Activated naive CD8-positive, alpha-beta T cell treated with anti-CD3 and anti-CD28 coated beads, Interleukin-2, amount 50 U/mL, for 24 hours (primary cell): ENCODE results near the gene RALGAPA1.

ENCODE experiments used
- ATAC-seq: fragments of 150-1000 bp; cut with Tn5 transposase; one replicate; pipeline ENCODE4 v1.10.0; 2021
- DNase-seq: peaks from one replicate; pipeline ENCODE4 v3.0.0; 2021
- H3K27ac Mint-ChIP-seq: one replicate; pipeline ENCODE4 v1.8.0; 2021; ENCODE audit warnings: mild to moderate bottlenecking, mixed read lengths
- H3K27me3 Mint-ChIP-seq: one replicate; pipeline ENCODE4 v1.8.0; 2021; ENCODE audit warnings: mixed read lengths
- H3K36me3 Mint-ChIP-seq: one replicate; pipeline ENCODE4 v1.8.0; 2021; ENCODE audit warnings: low read depth, mixed read lengths
- H3K4me1 Mint-ChIP-seq: one replicate; pipeline ENCODE4 v1.8.0; 2021; ENCODE audit warnings: mixed read lengths
- H3K4me3 Mint-ChIP-seq: one replicate; pipeline ENCODE4 v1.8.0; 2021; ENCODE audit warnings: mild to moderate bottlenecking, moderate library complexity, mixed read lengths
- H3K9me3 Mint-ChIP-seq: one replicate; pipeline ENCODE4 v1.8.0; 2021; ENCODE audit warnings: mixed read lengths

Gene RALGAPA1

GRCh38 chr14:35526962-35527361 is 282.1 kb downstream of the RALGAPA1 start:
- Mint-ChIP-seq H3K27me3 (peaks cover 38% of the 10 kb centered on the region), H3K36me3 (no peaks in the 10 kb centered on the region), H3K4me1 (no peaks in the 10 kb centered on the region), H3K27ac (no peak overlapping the region), H3K4me3 (no peak overlapping the region), H3K9me3 (no peaks in the 10 kb centered on the region)
- ATAC-seq, result no peak
- DNase-seq, result no peak

DNA sequence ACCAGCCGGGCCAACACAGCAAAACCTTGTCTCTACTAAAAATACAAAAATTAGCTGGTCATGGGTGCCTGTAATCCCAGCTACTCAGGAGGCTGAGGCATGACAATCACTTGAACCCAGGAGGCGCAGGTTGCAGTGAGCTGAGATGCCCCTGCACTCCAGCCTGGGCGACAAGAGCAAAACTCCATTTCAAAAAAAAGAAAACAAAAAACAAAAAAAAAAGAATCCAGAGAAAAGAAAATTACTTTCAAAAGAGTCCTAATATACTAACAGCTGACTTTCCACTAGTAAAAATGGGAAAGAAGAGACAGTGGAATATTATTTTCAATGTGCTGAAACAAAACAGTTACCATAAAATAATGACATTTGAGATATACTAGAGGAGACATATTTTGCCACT is 283.4 kb downstream of the RALGAPA1 start:
- Mint-ChIP-seq H3K36me3 (no peaks in the 10 kb centered on the region), H3K27ac (no peak overlapping the region), H3K9me3 (no peaks in the 10 kb centered on the region), H3K4me1 (no peaks in the 10 kb centered on the region), H3K27me3 (peaks cover 31% of the 10 kb centered on the region), H3K4me3 (no peak overlapping the region)
- ATAC-seq (no peak), DNase-seq (no peak)

- H3K27ac Mint-ChIP-seq, result no peak overlapping the region
- H3K4me1 Mint-ChIP-seq, result no peaks in the 10 kb centered on the region
- no peak overlapping the region for H3K4me3 Mint-ChIP-seq
- no peaks in the 10 kb centered on the region for H3K9me3 Mint-ChIP-seq
- peaks cover 17% of the 10 kb centered on the region for H3K27me3 Mint-ChIP-seq
- no peak for DNase-seq
- no peaks in the 10 kb centered on the region for H3K36me3 Mint-ChIP-seq
- ATAC-seq, result no peak
Observed at GRCh38 chr14:35519986-35520385, 289.1 kb downstream of the RALGAPA1 start.

GRCh38 chr14:35515916-35516315 is 293.2 kb downstream of the RALGAPA1 start:
- Mint-ChIP-seq H3K36me3 (no peaks in the 10 kb centered on the region), H3K4me3 (no peak overlapping the region), H3K27me3 (peaks cover 6% of the 10 kb centered on the region), H3K9me3 (no peaks in the 10 kb centered on the region), H3K27ac (no peak overlapping the region), H3K4me1 (no peaks in the 10 kb centered on the region)
- DNase-seq (no peak), ATAC-seq (no peak)

GRCh38 chr14:35512765-35513164 is 296.3 kb downstream of the RALGAPA1 start:
- no peaks in the 10 kb centered on the region for H3K4me1 Mint-ChIP-seq
- DNase-seq (no peak), ATAC-seq (no peak)
- H3K4me3 Mint-ChIP-seq, result no peak overlapping the region
- no peaks in the 10 kb centered on the region for H3K36me3 Mint-ChIP-seq
- H3K9me3 Mint-ChIP-seq, result no peaks in the 10 kb centered on the region
- peaks cover 2% of the 10 kb centered on the region for H3K27me3 Mint-ChIP-seq
- no peak overlapping the region for H3K27ac Mint-ChIP-seq

DNA sequence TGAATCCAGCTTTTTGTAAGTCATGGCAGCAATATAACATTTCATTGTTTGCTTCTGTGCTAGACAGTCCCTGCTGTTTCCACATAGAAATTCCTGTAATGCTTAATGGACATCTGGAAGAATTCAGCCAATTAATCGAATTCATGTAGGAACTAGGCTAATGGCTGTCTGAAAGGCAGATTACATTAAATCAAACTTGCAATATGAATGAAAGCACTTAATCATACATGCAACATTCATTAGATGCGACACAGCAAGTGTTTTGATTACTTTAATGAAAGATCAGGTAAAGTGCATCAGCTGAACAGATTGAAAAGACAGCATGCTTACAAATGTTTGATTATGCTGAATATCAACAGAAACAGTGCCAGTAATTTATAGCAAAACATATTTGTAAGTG is 299.2 kb downstream of the RALGAPA1 start:
- DNase-seq, result no peak
- Mint-ChIP-seq H3K27ac (no peak overlapping the region), H3K9me3 (no peaks in the 10 kb centered on the region), H3K4me1 (no peaks in the 10 kb centered on the region), H3K4me3 (no peak overlapping the region), H3K36me3 (no peaks in the 10 kb centered on the region), H3K27me3 (peaks cover 5% of the 10 kb centered on the region)
- no peak for ATAC-seq

GRCh38 chr14:35506927-35507326 is 302.2 kb downstream of the RALGAPA1 start:
- no peak for ATAC-seq
- Mint-ChIP-seq H3K27ac (no peak overlapping the region), H3K27me3 (peaks cover 8% of the 10 kb centered on the region), H3K4me3 (no peak overlapping the region), H3K9me3 (no peaks in the 10 kb centered on the region), H3K4me1 (no peaks in the 10 kb centered on the region), H3K36me3 (no peaks in the 10 kb centered on the region)
- no peak for DNase-seq

DNA sequence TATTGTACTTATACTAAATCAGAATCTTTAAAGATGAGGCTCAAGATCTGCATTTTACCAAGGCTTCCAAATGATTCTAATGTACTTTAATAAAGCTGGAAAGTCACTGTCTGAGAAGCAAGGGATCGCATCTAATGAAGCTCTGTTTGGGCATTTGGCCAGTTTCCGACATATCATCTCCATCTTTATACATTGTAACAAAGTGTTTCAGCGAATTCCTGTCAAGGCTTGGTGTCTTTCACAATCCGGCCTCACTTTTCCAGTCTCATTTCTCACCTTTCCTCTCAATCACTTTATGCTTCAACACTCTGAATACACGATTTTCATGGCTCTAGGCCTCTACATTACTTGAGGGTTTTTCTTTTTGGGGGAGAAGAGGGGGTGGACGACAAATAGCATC is 302.6 kb downstream of the RALGAPA1 start:
- DNase-seq, result no peak
- Mint-ChIP-seq H3K36me3 (no peaks in the 10 kb centered on the region), H3K27me3 (peaks cover 8% of the 10 kb centered on the region), H3K4me3 (no peak overlapping the region), H3K27ac (no peak overlapping the region), H3K4me1 (no peaks in the 10 kb centered on the region), H3K9me3 (no peaks in the 10 kb centered on the region)
- no peak for ATAC-seq

DNA sequence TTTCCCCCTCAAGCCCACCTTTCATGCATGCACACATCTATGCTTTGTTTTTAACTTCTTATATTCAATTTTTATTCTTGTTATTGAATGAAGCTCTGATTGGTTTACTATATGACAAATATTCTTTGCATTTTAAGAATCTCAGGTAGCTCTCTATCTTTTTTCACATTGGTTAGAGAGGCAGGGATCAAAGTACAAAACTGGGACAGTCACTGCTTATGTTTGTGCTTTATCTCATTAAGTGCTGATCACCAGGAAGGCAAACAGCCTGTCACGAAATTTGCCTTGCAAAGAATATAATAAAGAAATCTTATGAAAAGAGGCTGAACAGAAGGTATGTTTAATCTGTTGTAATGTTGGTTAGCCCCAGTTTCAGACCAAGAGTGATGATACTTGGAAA is 304.8 kb downstream of the RALGAPA1 start:
- ATAC-seq (no peak), DNase-seq (no peak)
- Mint-ChIP-seq H3K36me3 (no peaks in the 10 kb centered on the region), H3K9me3 (peaks cover 8% of the 10 kb centered on the region), H3K4me3 (no peak overlapping the region), H3K27ac (no peak overlapping the region), H3K4me1 (no peaks in the 10 kb centered on the region), H3K27me3 (peaks cover 23% of the 10 kb centered on the region)

- no peak overlapping the region for H3K27ac Mint-ChIP-seq
- H3K27me3 Mint-ChIP-seq, result peaks cover 29% of the 10 kb centered on the region
- DNase-seq (no peak), ATAC-seq (no peak)
- H3K4me1 Mint-ChIP-seq, result no peaks in the 10 kb centered on the region
- no peaks in the 10 kb centered on the region for H3K36me3 Mint-ChIP-seq
- H3K9me3 Mint-ChIP-seq, result peaks cover 8% of the 10 kb centered on the region
- no peak overlapping the region for H3K4me3 Mint-ChIP-seq
Observed at GRCh38 chr14:35503646-35504045, 305.4 kb downstream of the RALGAPA1 start.

DNA sequence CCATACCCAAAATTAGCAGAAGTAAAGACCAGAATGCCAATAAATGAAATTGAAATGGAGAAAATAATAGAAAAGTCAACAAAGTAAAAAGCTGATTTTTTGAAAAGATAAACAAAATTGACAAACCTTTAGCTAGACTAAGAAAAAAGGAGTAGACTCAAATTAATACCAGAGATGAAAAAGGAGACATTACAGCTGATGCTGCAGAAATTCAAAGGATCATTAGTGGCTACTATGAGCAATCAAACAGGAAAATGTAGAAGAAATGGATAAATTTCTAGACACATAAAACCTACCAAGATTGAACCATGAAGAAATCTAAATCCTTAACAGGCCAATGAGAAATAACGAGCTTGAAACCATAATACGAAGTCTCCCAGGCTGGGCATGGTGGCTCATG is 309.9 kb downstream of the RALGAPA1 start:
- Mint-ChIP-seq H3K4me1 (no peaks in the 10 kb centered on the region), H3K4me3 (no peak overlapping the region), H3K9me3 (peaks cover 8% of the 10 kb centered on the region), H3K27me3 (peaks cover 41% of the 10 kb centered on the region), H3K27ac (no peak overlapping the region), H3K36me3 (no peaks in the 10 kb centered on the region)
- ATAC-seq, result no peak
- no peak for DNase-seq

DNA sequence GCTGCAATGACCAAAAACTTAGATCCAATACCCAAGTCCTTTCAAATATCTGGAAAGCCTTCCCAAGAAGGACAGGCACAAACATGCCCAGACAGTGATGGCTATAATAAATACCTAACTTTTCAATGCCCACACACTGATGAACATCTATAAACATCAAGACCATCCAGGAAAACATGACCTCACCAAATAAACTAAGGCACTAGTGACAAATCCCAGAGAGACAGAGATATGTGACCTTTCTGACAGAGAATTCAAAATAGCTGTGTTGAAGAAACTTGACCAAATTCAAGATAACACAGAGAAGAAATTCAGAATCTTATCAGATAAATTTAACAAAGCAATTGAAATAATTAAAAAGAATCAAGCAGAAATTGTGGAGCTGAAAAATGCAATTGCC is 313.8 kb downstream of the RALGAPA1 start:
- no peak for DNase-seq
- Mint-ChIP-seq H3K4me1 (no peaks in the 10 kb centered on the region), H3K27ac (no peak overlapping the region), H3K36me3 (peaks cover 2% of the 10 kb centered on the region), H3K27me3 (peaks cover 35% of the 10 kb centered on the region), H3K4me3 (no peak overlapping the region), H3K9me3 (peaks cover 13% of the 10 kb centered on the region)
- no peak for ATAC-seq

GRCh38 chr14:35492569-35493014 is 316.5 kb downstream of the RALGAPA1 start:
- Mint-ChIP-seq H3K9me3 (peaks cover 8% of the 10 kb centered on the region), H3K27ac (no peak overlapping the region), H3K27me3 (peaks cover 17% of the 10 kb centered on the region), H3K36me3 (peaks cover 2% of the 10 kb centered on the region), H3K4me3 (no peak overlapping the region), H3K4me1 (no peaks in the 10 kb centered on the region)
- DNase-seq (no peak), ATAC-seq (no peak)
